DMS153 (cell line): ENCODE measurements around the gene C9orf78.

Source experiments
- DNase-seq: peaks from one replicate; lab custom pipeline; 2025; lab: John Stamatoyannopoulos, UW

Gene C9orf78

GRCh38 chr9:129868023-129868871 lies 33.2 kb upstream of the C9orf78 start:
- no peak for DNase-seq

GRCh38 chr9:129867136-129868022 lies 32.3 kb upstream of the C9orf78 start:
- DNase-seq: no peak

- no peak for DNase-seq
Measured at GRCh38 chr9:129866394-129867135, 31.5 kb upstream of the C9orf78 start.

- DNase-seq: no peak
Measured at GRCh38 chr9:129865668-129866320, 30.7 kb upstream of the C9orf78 start.

- no peak for DNase-seq
Measured at GRCh38 chr9:129864991-129865647, 30.0 kb upstream of the C9orf78 start.

GRCh38 chr9:129863059-129863690 lies 28.1 kb upstream of the C9orf78 start:
- DNase-seq: no peak

GRCh38 chr9:129861447-129861827 lies 26.4 kb upstream of the C9orf78 start:
- DNase-seq: no peak

GRCh38 chr9:129860653-129861446 lies 25.8 kb upstream of the C9orf78 start:
- DNase-seq: no peak

GRCh38 chr9:129858167-129858962 lies 23.3 kb upstream of the C9orf78 start:
- DNase-seq: no peak

- DNase-seq: no peak
Measured at GRCh38 chr9:129857207-129857606, 22.1 kb upstream of the C9orf78 start.

- DNase-seq: no peak
Measured at GRCh38 chr9:129854588-129855110, 19.6 kb upstream of the C9orf78 start.

- DNase-seq: no peak
Measured at GRCh38 chr9:129853614-129854013, 18.5 kb upstream of the C9orf78 start.

GRCh38 chr9:129852579-129852978 lies 17.5 kb upstream of the C9orf78 start:
- DNase-seq: no peak

- no peak for DNase-seq
Measured at GRCh38 chr9:129851821-129852220, 16.7 kb upstream of the C9orf78 start.

GRCh38 chr9:129850821-129851550 lies 15.9 kb upstream of the C9orf78 start:
- DNase-seq: no peak

- no peak for DNase-seq
Measured at GRCh38 chr9:129849901-129850300, 14.8 kb upstream of the C9orf78 start.

- no peak for DNase-seq
Measured at GRCh38 chr9:129848712-129849441, 13.8 kb upstream of the C9orf78 start.
